Right renal pelvis (tissue), 4 donors: ENCODE data around the gene RBM4B. TPM values are rescaled to one million over a fixed set of nuclear protein-coding genes. Genes with fewer than 3 reads are reported as not detected.
A peak's percentile ranks its signal among the peaks of the same experiment; 100 is the strongest.

ENCODE experiments used
- DNase-seq, 4 donors: peaks; one replicate each; pipeline ENCODE4 v3.0.0-alpha.2; 2013; ENCODE audit warnings: low read depth in 4 of 4, low spot score in 3 of 4, missing footprints in 1 of 4
- polyA plus RNA-seq, 4 donors: library from polyadenylated mRNA; unstranded; fragments of 120-200 nt; gene quantifications; one replicate each; pipeline ENCODE4 v1.2.1, GENCODE V29; 2013; ENCODE audit not compliant: insufficient read length in 4 of 4

Gene RBM4B
- polyA plus RNA-seq, 4 donors, result 58.1 to 68.9 (median 67.5) TPM

GRCh38 chr11:66707486-66707885, 29.8 kb upstream of the RBM4B start:
- DNase-seq, result no peak

GRCh38 chr11:66706989-66707388, 29.3 kb upstream of the RBM4B start:
- no peak for DNase-seq

- DNase-seq, result no peak
These were observed 28.1 kb upstream of the RBM4B start for GRCh38 chr11:66705587-66706335.

- DNase-seq, result no peak
These were observed 27.1 kb upstream of the RBM4B start for GRCh38 chr11:66704659-66705360.

- no peak for DNase-seq
These were observed 23.9 kb upstream of the RBM4B start for GRCh38 chr11:66701432-66702240.

- no peak for DNase-seq
These were observed 23.1 kb upstream of the RBM4B start for GRCh38 chr11:66700742-66701141.

- DNase-seq, result no peak
These were observed 22.6 kb upstream of the RBM4B start for GRCh38 chr11:66700337-66700736.

- DNase-seq, result no peak
These were observed 20.8 kb upstream of the RBM4B start for GRCh38 chr11:66698491-66698890.

GRCh38 chr11:66697988-66698387, 20.3 kb upstream of the RBM4B start:
- no peak for DNase-seq

GRCh38 chr11:66696146-66696545, 18.5 kb upstream of the RBM4B start:
- DNase-seq, result no peak

GRCh38 chr11:66694732-66695207, 17.1 kb upstream of the RBM4B start:
- DNase-seq, result peak; percentile 76 to 83 (median 80)

- no peak for DNase-seq
These were observed 16.3 kb upstream of the RBM4B start for GRCh38 chr11:66694056-66694410.

GRCh38 chr11:66693356-66694055, 15.8 kb upstream of the RBM4B start:
- no peak for DNase-seq

- DNase-seq, result no peak
These were observed 15.2 kb upstream of the RBM4B start for GRCh38 chr11:66692871-66693331.

- DNase-seq, result no peak
These were observed 14.8 kb upstream of the RBM4B start for GRCh38 chr11:66692446-66692845.

- DNase-seq, result no peak
These were observed 13.8 kb upstream of the RBM4B start for GRCh38 chr11:66691311-66691980.

GRCh38 chr11:66689661-66690590, 12.2 kb upstream of the RBM4B start:
- DNase-seq, result no peak

GRCh38 chr11:66688561-66689534, 11.2 kb upstream of the RBM4B start:
- DNase-seq, result no peak
